HepG2 (cell line): Measurements from ENCODE around the gene DIABLO. TPM values are rescaled to one million over a fixed set of nuclear protein-coding genes. Genes with fewer than 3 reads are reported as not detected.

Experiments used
- CENPBD1 ChIP-seq: sonication (generic); formaldehyde crosslinking; IDR thresholded peaks from 2 replicates; pipeline ENCODE4 v1.8.0; 2022; ENCODE audit warnings: missing genetic modification reagents, low read depth, mild to moderate bottlenecking, borderline replicate concordance
- JARID2 ChIP-seq: sonication (generic); formaldehyde crosslinking; IDR thresholded peaks from 2 replicates; pipeline ENCODE4 v1.8.1; 2023; ENCODE audit warnings: missing genetic modification reagents, inconsistent platforms; ENCODE audit not compliant: insufficient replicate concordance
- MAZ ChIP-seq, 2 experiments: sonication (generic) in 1 of 2; formaldehyde crosslinking in 1 of 2; IDR thresholded peaks; 2 replicates each; pipeline versions ENCODE4 v1.5.0 to v1.6.1; 2012 to 2020; ENCODE audit warnings: low read depth in 2 of 2, mild to moderate bottlenecking in 2 of 2, borderline replicate concordance in 1 of 2, improper control_type of control experiment in 1 of 2, low read length in 1 of 2, missing genetic modification reagents in 1 of 2, moderate library complexity in 1 of 2
- MTA3 ChIP-seq: sonication (generic); formaldehyde crosslinking; IDR thresholded peaks from 2 replicates; pipeline ENCODE4 v1.4.0; 2020; ENCODE audit warnings: missing genetic modification reagents
- NCOA2 ChIP-seq: sonication (generic); formaldehyde crosslinking; IDR thresholded peaks from 2 replicates; pipeline ENCODE4 v1.8.0; 2022; ENCODE audit warnings: inconsistent platforms
- NONO ChIP-seq, 2 experiments: fragments of 450-650 bp in 1 of 2; sonication (generic) in 1 of 2; formaldehyde crosslinking in 1 of 2; IDR thresholded peaks in 1 of 2; conservative IDR thresholded peaks in 1 of 2; 2 replicates each; pipeline versions ENCODE4 v1.6.1 to v1.8.0; 2017 to 2022; ENCODE audit warnings: mild to moderate bottlenecking in 1 of 2, missing genetic modification reagents in 1 of 2, moderate library complexity in 1 of 2
- POLR2A ChIP-seq, 2 experiments: IDR thresholded peaks; 2 replicates each; pipeline ENCODE4 v1.6.1; 2011; ENCODE audit warnings: low read depth in 2 of 2, low read length in 2 of 2, mild to moderate bottlenecking in 1 of 2, moderate library complexity in 1 of 2; ENCODE audit not compliant: insufficient read depth in 1 of 2
- RAD21 ChIP-seq: fragments of 450-650 bp; formaldehyde crosslinking; IDR thresholded peaks from 2 replicates; pipeline ENCODE4 v1.5.0; 2020; ENCODE audit warnings: mild to moderate bottlenecking
- RBM39 ChIP-seq: fragments of 200-400 bp; formaldehyde crosslinking; IDR thresholded peaks from one replicate; pipeline ENCODE4 v1.6.1; 2018; ENCODE audit warnings: antibody characterized with exemption, mild to moderate bottlenecking, low read depth, low read length; ENCODE audit not compliant: poor library complexity, severe bottlenecking
- SMARCC2 ChIP-seq: fragments of 450-650 bp; IDR thresholded peaks from 2 replicates; pipeline ENCODE4 v1.6.1; 2017; ENCODE audit warnings: antibody characterized with exemption, mild to moderate bottlenecking
- TP53 ChIP-seq: sonication (generic); formaldehyde crosslinking; conservative IDR thresholded peaks from 2 replicates; pipeline ENCODE4 v1.4.0; 2020; ENCODE audit warnings: missing genetic modification reagents
- ZMYM2 ChIP-seq: sonication (generic); formaldehyde crosslinking; IDR thresholded peaks from 2 replicates; pipeline ENCODE4 v1.8.0; 2022; ENCODE audit warnings: mild to moderate bottlenecking, missing genetic modification reagents
- ZNF451 ChIP-seq: sonication (generic); formaldehyde crosslinking; IDR thresholded peaks from 2 replicates; pipeline ENCODE4 v1.5.0; 2020; ENCODE audit warnings: mild to moderate bottlenecking, missing genetic modification reagents
- ZNF512 ChIP-seq: sonication (generic); formaldehyde crosslinking; IDR thresholded peaks from 2 replicates; pipeline ENCODE4 v1.4.0; 2020; ENCODE audit warnings: mild to moderate bottlenecking, missing genetic modification reagents
- ZNF557 ChIP-seq: sonication (generic); formaldehyde crosslinking; IDR thresholded peaks from 2 replicates; pipeline ENCODE4 v1.4.0; 2020; ENCODE audit warnings: missing genetic modification reagents
- ZNF670 ChIP-seq: sonication (generic); formaldehyde crosslinking; IDR thresholded peaks from 2 replicates; pipeline ENCODE4 v1.8.0; 2022; ENCODE audit warnings: mild to moderate bottlenecking, missing genetic modification reagents, borderline replicate concordance
- ZNF746 ChIP-seq: sonication (generic); formaldehyde crosslinking; IDR thresholded peaks from 2 replicates; pipeline ENCODE4 v1.8.0; 2022; ENCODE audit warnings: mild to moderate bottlenecking, missing genetic modification reagents
- polyA plus RNA-seq, 8 experiments: library from polyadenylated mRNA; depleted of rRNA in 3 of 8; stranded (reverse) in 7 of 8; unstranded in 1 of 8; fragments of >200 nt; fragmentation: Illumina TruSeq in 4 of 8; extraction: Trizol in 4 of 8; gene quantifications; 2 replicates each; pipeline versions ENCODE4 v1.2.1 to v1.2.3, GENCODE V29; 2011 to 2016; ENCODE audit warnings: low read depth in 4 of 8, missing spikeins in 1 of 8, mixed read lengths in 1 of 8; ENCODE audit not compliant: insufficient read depth in 1 of 8
- total RNA-seq, 5 experiments: library from RNA; depleted of rRNA; stranded (reverse); fragments of >200 nt; fragmentation: Illumina TruSeq; extraction: Trizol; gene quantifications; 2 replicates each; pipeline ENCODE4 v1.2.3, GENCODE V29; 2016; ENCODE audit warnings: low read depth in 1 of 5
- TF ChIP-seq, protein P1 (sequence below): sonication (generic); formaldehyde crosslinking; conservative IDR thresholded peaks from 2 replicates; pipeline ENCODE4 v1.4.0; 2020; ENCODE audit warnings: mild to moderate bottlenecking, missing genetic modification reagents, moderate library complexity
- TF ChIP-seq, protein P2 (sequence below): sonication (generic); formaldehyde crosslinking; IDR thresholded peaks from 2 replicates; pipeline ENCODE4 v1.5.1; 2020; ENCODE audit warnings: missing genetic modification reagents, mild to moderate bottlenecking, borderline replicate concordance
- TF ChIP-seq, protein P3 (sequence below): sonication (generic); formaldehyde crosslinking; IDR thresholded peaks from 2 replicates; pipeline ENCODE4 v1.8.0; 2022; ENCODE audit warnings: missing genetic modification reagents, mild to moderate bottlenecking, moderate library complexity, borderline replicate concordance

DIABLO gene
- total and polyA plus RNA-seq, 2 of the 13 experiments (the other 11 are each of a cell fraction or from before 2014, with no cell fraction given): 20.7 to 70.9 TPM

DNA sequence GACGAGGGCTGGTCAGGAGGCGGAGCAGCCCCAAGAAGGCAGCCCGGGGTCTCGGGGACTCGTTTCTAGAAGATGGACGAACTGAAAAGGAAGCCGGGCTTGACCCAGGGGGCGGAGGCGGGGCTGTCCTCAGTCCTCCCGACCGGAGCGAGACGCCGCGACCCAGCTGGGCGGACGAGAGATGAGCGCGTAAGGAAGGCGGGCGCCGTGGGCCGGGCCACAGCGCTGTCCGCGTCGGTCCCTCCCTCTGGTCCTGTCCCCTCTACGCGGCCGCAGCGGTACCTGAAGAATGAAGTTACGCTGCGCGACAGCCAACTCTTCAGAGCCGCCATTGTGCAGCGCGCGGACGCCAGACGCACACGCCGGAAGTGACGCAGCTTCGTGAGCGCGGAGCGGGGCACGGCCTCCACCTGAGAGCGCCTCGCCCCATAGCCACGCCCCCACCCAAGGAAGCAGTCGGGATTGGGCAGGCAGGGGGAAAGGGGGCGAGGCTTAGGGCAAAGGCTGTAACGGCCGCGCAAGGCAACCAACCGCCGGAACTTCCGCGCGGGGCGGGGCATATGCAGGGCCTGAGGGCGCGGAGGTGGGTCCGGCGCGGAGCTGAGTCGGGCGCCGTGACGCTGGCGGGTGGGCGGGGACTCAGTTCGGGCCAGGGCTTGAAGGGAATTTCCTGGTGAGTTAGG lies at the start of gene DIABLO (continued):
- TF ChIP-seq, protein P1, sequence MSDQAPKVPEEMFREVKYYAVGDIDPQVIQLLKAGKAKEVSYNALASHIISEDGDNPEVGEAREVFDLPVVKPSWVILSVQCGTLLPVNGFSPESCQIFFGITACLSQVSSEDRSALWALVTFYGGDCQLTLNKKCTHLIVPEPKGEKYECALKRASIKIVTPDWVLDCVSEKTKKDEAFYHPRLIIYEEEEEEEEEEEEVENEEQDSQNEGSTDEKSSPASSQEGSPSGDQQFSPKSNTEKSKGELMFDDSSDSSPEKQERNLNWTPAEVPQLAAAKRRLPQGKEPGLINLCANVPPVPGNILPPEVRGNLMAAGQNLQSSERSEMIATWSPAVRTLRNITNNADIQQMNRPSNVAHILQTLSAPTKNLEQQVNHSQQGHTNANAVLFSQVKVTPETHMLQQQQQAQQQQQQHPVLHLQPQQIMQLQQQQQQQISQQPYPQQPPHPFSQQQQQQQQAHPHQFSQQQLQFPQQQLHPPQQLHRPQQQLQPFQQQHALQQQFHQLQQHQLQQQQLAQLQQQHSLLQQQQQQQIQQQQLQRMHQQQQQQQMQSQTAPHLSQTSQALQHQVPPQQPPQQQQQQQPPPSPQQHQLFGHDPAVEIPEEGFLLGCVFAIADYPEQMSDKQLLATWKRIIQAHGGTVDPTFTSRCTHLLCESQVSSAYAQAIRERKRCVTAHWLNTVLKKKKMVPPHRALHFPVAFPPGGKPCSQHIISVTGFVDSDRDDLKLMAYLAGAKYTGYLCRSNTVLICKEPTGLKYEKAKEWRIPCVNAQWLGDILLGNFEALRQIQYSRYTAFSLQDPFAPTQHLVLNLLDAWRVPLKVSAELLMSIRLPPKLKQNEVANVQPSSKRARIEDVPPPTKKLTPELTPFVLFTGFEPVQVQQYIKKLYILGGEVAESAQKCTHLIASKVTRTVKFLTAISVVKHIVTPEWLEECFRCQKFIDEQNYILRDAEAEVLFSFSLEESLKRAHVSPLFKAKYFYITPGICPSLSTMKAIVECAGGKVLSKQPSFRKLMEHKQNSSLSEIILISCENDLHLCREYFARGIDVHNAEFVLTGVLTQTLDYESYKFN: 0 out of 2 replicates have a peak, but pooled peaks have one; percentile 42
- TF ChIP-seq TP53 (CRISPR knock-in tag) (no peak), ZNF512 (CRISPR knock-in tag) (no peak), ZNF557 (CRISPR knock-in tag) (no peak), SMARCC2 (no peak), ZNF746 (CRISPR knock-in tag) (no peak), MTA3 (CRISPR knock-in tag) (no peak), ZMYM2 (CRISPR knock-in tag) (peak; percentile 64), CENPBD1 (CRISPR knock-in tag) (no peak), MAZ (IDR thresholded peaks at IDR 0.05; ENCODE audit: borderline replicate concordance, low read depth, low read length) (peak; percentile 81; the same call in 1 of the 2 replicates), MAZ (CRISPR knock-in tag; IDR thresholded peaks at IDR 0.05; ENCODE audit: low read depth) (peak; percentile 93), RAD21 (peak; percentile 37; the same call in 1 of the 2 replicates), ZNF451 (no peak; the same call in 1 of the 2 replicates), POLR2A (IDR thresholded peaks at IDR 0.05; ENCODE audit: insufficient read depth in 1 of 2, low read depth in 2 of 2, low read length in 2 of 2) (peak; percentile 91 to 97), NONO (IDR thresholded peaks at IDR 0.05) (no peak), NONO (CRISPR knock-in tag; conservative IDR thresholded peaks at IDR 0.05) (peak; percentile 94), ZNF670 (CRISPR knock-in tag) (peak; percentile 37; the same call in 1 of the 2 replicates), JARID2 (CRISPR knock-in tag) (no peak), RBM39 (no peak), NCOA2 (CRISPR knock-in tag) (0 out of 2 replicates have a peak, but pooled peaks have one; percentile 17)
- TF ChIP-seq, protein P2, sequence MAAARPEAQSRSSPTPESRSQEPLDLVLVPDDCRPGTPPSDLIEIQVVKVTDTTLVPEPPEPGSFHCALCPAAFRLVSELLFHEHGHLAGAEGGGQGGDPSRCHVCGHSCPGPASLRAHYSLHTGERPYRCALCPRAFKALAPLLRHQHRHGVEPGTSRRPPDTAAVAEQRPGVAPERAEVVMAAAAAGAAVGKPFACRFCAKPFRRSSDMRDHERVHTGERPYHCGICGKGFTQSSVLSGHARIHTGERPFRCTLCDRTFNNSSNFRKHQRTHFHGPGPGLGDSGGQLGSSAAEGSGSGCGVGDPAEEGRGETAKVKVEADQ (CRISPR knock-in tag): no peak
- TF ChIP-seq, protein P3, sequence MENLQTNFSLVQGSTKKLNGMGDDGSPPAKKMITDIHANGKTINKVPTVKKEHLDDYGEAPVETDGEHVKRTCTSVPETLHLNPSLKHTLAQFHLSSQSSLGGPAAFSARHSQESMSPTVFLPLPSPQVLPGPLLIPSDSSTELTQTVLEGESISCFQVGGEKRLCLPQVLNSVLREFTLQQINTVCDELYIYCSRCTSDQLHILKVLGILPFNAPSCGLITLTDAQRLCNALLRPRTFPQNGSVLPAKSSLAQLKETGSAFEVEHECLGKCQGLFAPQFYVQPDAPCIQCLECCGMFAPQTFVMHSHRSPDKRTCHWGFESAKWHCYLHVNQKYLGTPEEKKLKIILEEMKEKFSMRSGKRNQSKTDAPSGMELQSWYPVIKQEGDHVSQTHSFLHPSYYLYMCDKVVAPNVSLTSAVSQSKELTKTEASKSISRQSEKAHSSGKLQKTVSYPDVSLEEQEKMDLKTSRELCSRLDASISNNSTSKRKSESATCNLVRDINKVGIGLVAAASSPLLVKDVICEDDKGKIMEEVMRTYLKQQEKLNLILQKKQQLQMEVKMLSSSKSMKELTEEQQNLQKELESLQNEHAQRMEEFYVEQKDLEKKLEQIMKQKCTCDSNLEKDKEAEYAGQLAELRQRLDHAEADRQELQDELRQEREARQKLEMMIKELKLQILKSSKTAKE (CRISPR knock-in tag): no peak; the same call in 1 of the 2 replicates
